ENCODE data around the gene TFF3. TPM values are rescaled to one million over a fixed set of nuclear protein-coding genes. Genes with fewer than 3 reads are reported as not detected.

Gene TFF3
- total RNA-seq, 2 donors from 2014 or later, result 5.5 TPM; not detected in 1

DNA sequence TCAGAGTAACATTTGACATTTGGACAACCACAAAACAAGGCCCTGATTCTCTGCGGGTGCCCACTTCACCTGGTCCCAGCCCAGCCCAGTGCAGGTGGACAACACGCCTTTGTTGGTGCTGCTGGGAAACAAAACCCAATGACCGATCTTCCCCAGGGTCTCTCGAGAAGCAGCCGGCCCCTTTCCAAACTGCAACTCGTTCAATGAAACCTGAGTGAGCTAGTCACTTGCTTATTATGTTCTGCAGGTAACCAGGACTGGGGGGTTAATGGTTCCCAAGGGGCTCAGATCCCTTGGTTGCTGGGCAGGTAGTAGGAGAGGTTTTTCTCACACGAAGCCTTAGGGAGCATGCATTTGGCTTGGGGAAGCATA, 53.4 kb downstream of the TFF3 start:
- peaks cover 28% of the 10 kb centered on the region for H3K4me1 Mint-ChIP-seq

More for the DNA sequence above, 53.4 kb downstream of the TFF3 start:
- Histone ChIP-seq H3K9ac (ENCODE audit: extremely low read depth, low read length, poor library complexity, severe bottlenecking) (no peak overlapping the region), H3K27ac (ENCODE audit: low read depth, low read length) (no peak overlapping the region), H3K4me3 (ENCODE audit: low read length) (no peak overlapping the region), H3K9me3 (ENCODE audit: control insufficient read depth, low read length) (no peaks in the 10 kb centered on the region), H3K4me1 (ENCODE audit: control insufficient read depth, insufficient read depth, low read length) (peaks cover 3% of the 10 kb centered on the region), H3K27me3 (ENCODE audit: control insufficient read depth, insufficient read depth, low read length, poor library complexity, severe bottlenecking) (no peaks in the 10 kb centered on the region), H3K36me3 (ENCODE audit: control insufficient read depth, insufficient read depth, low read length) (no peaks in the 10 kb centered on the region)
- no peak overlapping the region for H3K4me3 Mint-ChIP-seq
- no peak for TF ChIP-seq CTCF (conservative IDR thresholded peaks at IDR 0.05)
- H3K36me3 Mint-ChIP-seq (ENCODE audit: low read depth), result no peaks in the 10 kb centered on the region
- DNase-seq, result no peak
- WGBS, 2 experiments (ENCODE audit: insufficient coverage in 1 of 2, insufficient read length in 1 of 2), result 82 to 90% methylated on average over 7 of the region's 7 CpGs
- H3K27me3 Mint-ChIP-seq (ENCODE audit: insufficient read depth), result no peaks in the 10 kb centered on the region
- no peaks in the 10 kb centered on the region for H3K9me3 Mint-ChIP-seq
- H3K27ac Mint-ChIP-seq, result no peak overlapping the region

Other genes with a start within 250 kb of the TFF3 start
- under 1 TPM; 0.24 to 0.49 TPM for gene UMODL1, start 244.1 kb downstream of the TFF3 start, total RNA-seq
- gene ABCG1, start 96.3 kb downstream of the TFF3 start, total RNA-seq, result 1 to 10 TPM; 1.6 to 5.4 TPM
- not detected for gene TFF2, start 35.6 kb upstream of the TFF3 start, total RNA-seq
- 1 to 10 TPM; 1.6 to 3.7 TPM for gene TFF1, start 51.1 kb upstream of the TFF3 start, total RNA-seq
- not detected for gene TMPRSS3, start 80.6 kb upstream of the TFF3 start, total RNA-seq
- not detected for gene UBASH3A, start 88.5 kb upstream of the TFF3 start, total RNA-seq
- 1 to 10 TPM; 1.8 to 2.2 TPM for gene RSPH1, start 180.8 kb upstream of the TFF3 start, total RNA-seq
- 10 to 100 TPM; 22.7 to 47.0 TPM for gene SLC37A1, start 198.4 kb upstream of the TFF3 start, total RNA-seq